HepG2 (cell line): ENCODE data around the gene MLX. TPM values are rescaled to one million over a fixed set of nuclear protein-coding genes. Genes with fewer than 3 reads are reported as not detected.
A peak's percentile ranks its signal among the peaks of the same experiment; 100 is the strongest.

Experiments used
- FOXC1 ChIP-seq: sonication (generic); formaldehyde crosslinking; IDR thresholded peaks from 2 replicates; pipeline ENCODE4 v1.8.0; 2022; ENCODE audit warnings: mild to moderate bottlenecking, missing genetic modification reagents, borderline replicate concordance
- IKZF4 ChIP-seq: sonication (generic); formaldehyde crosslinking; IDR thresholded peaks from 2 replicates; pipeline ENCODE4 v1.5.1; 2020; ENCODE audit warnings: borderline replicate concordance, mild to moderate bottlenecking, low read depth, missing genetic modification reagents; ENCODE audit errors: not compliant biosample characterization
- KLF13 ChIP-seq: sonication (generic); formaldehyde crosslinking; IDR thresholded peaks from 2 replicates; pipeline ENCODE4 v1.4.0; 2020; ENCODE audit warnings: mild to moderate bottlenecking, missing genetic modification reagents
- MTF2 ChIP-seq: sonication (generic); formaldehyde crosslinking; IDR thresholded peaks from 2 replicates; pipeline ENCODE4 v1.5.0; 2020; ENCODE audit warnings: missing genetic modification reagents, borderline replicate concordance
- MYC ChIP-seq: sonication (generic); formaldehyde crosslinking; IDR thresholded peaks from 2 replicates; pipeline ENCODE4 v1.9.0; 2021; ENCODE audit warnings: missing genetic modification reagents, borderline replicate concordance
- PAF1 ChIP-seq: IDR thresholded peaks from 2 replicates; pipeline ENCODE4 v1.6.1; 2016; ENCODE audit warnings: missing genetic modification reagents, missing compliant biosample characterization
- RARG ChIP-seq: sonication (generic); formaldehyde crosslinking; IDR thresholded peaks from 2 replicates; pipeline ENCODE4 v1.4.0; 2020; ENCODE audit warnings: low read depth, mild to moderate bottlenecking, missing genetic modification reagents
- RBFOX2 ChIP-seq: fragments of 200-400 bp; formaldehyde crosslinking; IDR thresholded peaks from 2 replicates; pipeline ENCODE4 v1.6.1; 2017; ENCODE audit warnings: low read depth, mild to moderate bottlenecking, low read length
- SIN3B ChIP-seq: fragments of 150-350 bp; IDR thresholded peaks from 2 replicates; pipeline ENCODE4 v1.6.1; 2014; ENCODE audit warnings: low read length
- TCF7L2 ChIP-seq: IDR thresholded peaks from 2 replicates; pipeline ENCODE4 v1.6.1; 2011; ENCODE audit warnings: mild to moderate bottlenecking, low read depth, low read length, moderate library complexity
- TSC22D2 ChIP-seq: sonication (generic); formaldehyde crosslinking; IDR thresholded peaks from 2 replicates; pipeline ENCODE4 v1.5.1; 2020; ENCODE audit warnings: missing genetic modification reagents, mild to moderate bottlenecking, borderline replicate concordance
- ZBTB20 ChIP-seq: sonication (generic); formaldehyde crosslinking; IDR thresholded peaks from 2 replicates; pipeline ENCODE4 v1.8.1; 2023; ENCODE audit warnings: missing genetic modification reagents, low read depth, mild to moderate bottlenecking, borderline replicate concordance
- ZNF660 ChIP-seq: sonication (generic); formaldehyde crosslinking; IDR thresholded peaks from 2 replicates; pipeline ENCODE4 v1.5.1; 2020; ENCODE audit warnings: mild to moderate bottlenecking, low read depth, missing genetic modification reagents, borderline replicate concordance
- ZNF780A ChIP-seq: sonication (generic); formaldehyde crosslinking; IDR thresholded peaks from 2 replicates; pipeline ENCODE4 v1.8.0; 2022; ENCODE audit warnings: mild to moderate bottlenecking, missing genetic modification reagents, moderate library complexity
- ZNF790 ChIP-seq: sonication (generic); formaldehyde crosslinking; IDR thresholded peaks from 2 replicates; pipeline ENCODE4 v1.8.0; 2022; ENCODE audit warnings: missing genetic modification reagents, mild to moderate bottlenecking, borderline replicate concordance
- polyA plus RNA-seq, 8 experiments: library from polyadenylated mRNA; depleted of rRNA in 3 of 8; stranded (reverse) in 7 of 8; unstranded in 1 of 8; fragments of >200 nt; fragmentation: Illumina TruSeq in 4 of 8; extraction: Trizol in 4 of 8; gene quantifications; 2 replicates each; pipeline versions ENCODE4 v1.2.1 to v1.2.3, GENCODE V29; 2011 to 2016; ENCODE audit warnings: low read depth in 4 of 8, missing spikeins in 1 of 8, mixed read lengths in 1 of 8; ENCODE audit not compliant: insufficient read depth in 1 of 8
- total RNA-seq, 5 experiments: library from RNA; depleted of rRNA; stranded (reverse); fragments of >200 nt; fragmentation: Illumina TruSeq; extraction: Trizol; gene quantifications; 2 replicates each; pipeline ENCODE4 v1.2.3, GENCODE V29; 2016; ENCODE audit warnings: low read depth in 1 of 5
- TF ChIP-seq, protein P1 (sequence below): sonication (generic); formaldehyde crosslinking; IDR thresholded peaks from 2 replicates; pipeline ENCODE4 v1.5.1; 2020; ENCODE audit warnings: mild to moderate bottlenecking, missing genetic modification reagents, borderline replicate concordance
- TF ChIP-seq, protein P2 (sequence below): sonication (generic); formaldehyde crosslinking; IDR thresholded peaks from 2 replicates; pipeline ENCODE4 v1.4.0; 2020; ENCODE audit warnings: missing genetic modification reagents
- TF ChIP-seq, protein P3 (sequence below): sonication (generic); formaldehyde crosslinking; IDR thresholded peaks from 2 replicates; pipeline ENCODE4 v1.4.0; 2020; ENCODE audit warnings: missing genetic modification reagents
- TF ChIP-seq, protein P4 (sequence below): sonication (generic); formaldehyde crosslinking; conservative IDR thresholded peaks from 2 replicates; pipeline ENCODE4 v1.4.0; 2020; ENCODE audit warnings: missing genetic modification reagents
- TF ChIP-seq, protein P5 (sequence below): sonication (generic); formaldehyde crosslinking; IDR thresholded peaks from 2 replicates; pipeline ENCODE4 v1.4.0; 2020; ENCODE audit warnings: missing genetic modification reagents; ENCODE audit errors: not compliant biosample characterization

Gene MLX
- total and polyA plus RNA-seq, 2 of the 13 experiments (the other 11 are each of a cell fraction or from before 2014, with no cell fraction given) = 38.9 to 74.4 TPM

DNA sequence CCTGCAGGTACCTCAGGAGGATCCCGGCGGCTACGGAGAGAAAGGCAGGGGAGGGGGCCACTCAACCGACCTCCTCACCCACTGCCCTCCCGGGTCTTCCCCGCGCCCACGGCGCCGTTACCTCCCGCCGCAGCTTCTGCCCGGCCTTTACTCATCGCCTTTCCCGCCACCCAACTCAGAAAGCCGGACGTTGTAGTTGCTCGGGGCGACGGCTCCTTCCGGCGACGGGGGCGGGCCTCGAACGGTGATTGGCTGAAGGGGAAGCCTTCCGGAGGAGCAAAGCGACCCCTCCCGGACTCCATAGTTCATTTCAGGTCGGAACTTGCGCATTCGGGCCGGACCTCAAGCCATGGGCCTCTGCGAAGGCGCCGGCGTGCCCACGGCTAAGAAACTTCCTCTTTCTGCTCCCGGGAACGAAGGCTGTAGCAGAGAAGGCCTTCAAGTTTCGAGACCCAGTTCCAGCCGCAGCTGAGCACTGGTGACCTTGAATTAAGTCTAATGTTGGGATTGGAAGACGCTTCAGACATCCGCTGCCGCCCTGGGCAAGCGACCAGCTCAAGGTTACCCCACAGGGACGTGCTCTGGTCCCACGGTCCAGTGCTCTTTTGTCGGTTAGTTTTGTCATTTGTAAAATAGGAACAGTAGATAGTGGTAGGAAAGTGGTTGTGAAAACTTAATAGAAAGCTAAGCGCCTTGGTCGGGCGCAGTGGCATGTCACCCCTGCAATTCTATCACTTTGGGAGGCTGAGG is 10.8 kb downstream of the MLX start, which contains the start of gene PSMC3IP (continued):
- TF ChIP-seq ZNF790 (CRISPR knock-in tag) (peak; percentile 80; the same call in 1 of the 2 replicates), KLF13 (CRISPR knock-in tag) (no peak; the same call in 1 of the 2 replicates), RARG (no peak), SIN3B (peak; percentile 98), TCF7L2 (no peak), ZNF660 (CRISPR knock-in tag) (no peak), MTF2 (CRISPR knock-in tag) (peak; percentile 64; the same call in 1 of the 2 replicates), RBFOX2 (peak; percentile 89), ZBTB20 (peak; percentile 45; the same call in 1 of the 2 replicates), PAF1 (no peak), ZNF780A (CRISPR knock-in tag) (no peak), IKZF4 (CRISPR knock-in tag) (peak; percentile 73), TSC22D2 (CRISPR knock-in tag) (peak; percentile 16; the same call in 1 of the 2 replicates), FOXC1 (CRISPR knock-in tag) (peak; percentile 78), MYC (CRISPR knock-in tag) (peak; percentile 78)
- TF ChIP-seq, protein P1, sequence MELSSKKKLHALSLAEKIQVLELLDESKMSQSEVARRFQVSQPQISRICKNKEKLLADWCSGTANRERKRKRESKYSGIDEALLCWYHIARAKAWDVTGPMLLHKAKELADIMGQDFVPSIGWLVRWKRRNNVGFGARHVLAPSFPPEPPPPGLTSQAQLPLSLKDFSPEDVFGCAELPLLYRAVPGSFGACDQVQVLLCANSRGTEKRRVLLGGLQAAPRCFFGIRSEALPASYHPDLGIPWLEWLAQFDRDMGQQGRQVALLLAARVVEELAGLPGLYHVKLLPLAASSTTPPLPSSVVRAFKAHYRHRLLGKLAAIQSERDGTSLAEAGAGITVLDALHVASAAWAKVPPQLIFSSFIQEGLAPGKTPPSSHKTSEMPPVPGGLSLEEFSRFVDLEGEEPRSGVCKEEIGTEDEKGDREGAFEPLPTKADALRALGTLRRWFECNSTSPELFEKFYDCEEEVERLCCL = peak; percentile 19; the same call in 1 of the 2 replicates
- TF ChIP-seq, protein P2, sequence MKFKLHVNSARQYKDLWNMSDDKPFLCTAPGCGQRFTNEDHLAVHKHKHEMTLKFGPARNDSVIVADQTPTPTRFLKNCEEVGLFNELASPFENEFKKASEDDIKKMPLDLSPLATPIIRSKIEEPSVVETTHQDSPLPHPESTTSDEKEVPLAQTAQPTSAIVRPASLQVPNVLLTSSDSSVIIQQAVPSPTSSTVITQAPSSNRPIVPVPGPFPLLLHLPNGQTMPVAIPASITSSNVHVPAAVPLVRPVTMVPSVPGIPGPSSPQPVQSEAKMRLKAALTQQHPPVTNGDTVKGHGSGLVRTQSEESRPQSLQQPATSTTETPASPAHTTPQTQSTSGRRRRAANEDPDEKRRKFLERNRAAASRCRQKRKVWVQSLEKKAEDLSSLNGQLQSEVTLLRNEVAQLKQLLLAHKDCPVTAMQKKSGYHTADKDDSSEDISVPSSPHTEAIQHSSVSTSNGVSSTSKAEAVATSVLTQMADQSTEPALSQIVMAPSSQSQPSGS (CRISPR knock-in tag) = peak; percentile 62
- TF ChIP-seq, protein P3, sequence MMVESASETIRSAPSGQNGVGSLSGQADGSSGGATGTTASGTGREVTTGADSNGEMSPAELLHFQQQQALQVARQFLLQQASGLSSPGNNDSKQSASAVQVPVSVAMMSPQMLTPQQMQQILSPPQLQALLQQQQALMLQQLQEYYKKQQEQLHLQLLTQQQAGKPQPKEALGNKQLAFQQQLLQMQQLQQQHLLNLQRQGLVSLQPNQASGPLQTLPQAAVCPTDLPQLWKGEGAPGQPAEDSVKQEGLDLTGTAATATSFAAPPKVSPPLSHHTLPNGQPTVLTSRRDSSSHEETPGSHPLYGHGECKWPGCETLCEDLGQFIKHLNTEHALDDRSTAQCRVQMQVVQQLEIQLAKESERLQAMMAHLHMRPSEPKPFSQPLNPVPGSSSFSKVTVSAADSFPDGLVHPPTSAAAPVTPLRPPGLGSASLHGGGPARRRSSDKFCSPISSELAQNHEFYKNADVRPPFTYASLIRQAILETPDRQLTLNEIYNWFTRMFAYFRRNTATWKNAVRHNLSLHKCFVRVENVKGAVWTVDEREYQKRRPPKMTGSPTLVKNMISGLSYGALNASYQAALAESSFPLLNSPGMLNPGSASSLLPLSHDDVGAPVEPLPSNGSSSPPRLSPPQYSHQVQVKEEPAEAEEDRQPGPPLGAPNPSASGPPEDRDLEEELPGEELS = no peak
- TF ChIP-seq, protein P4, sequence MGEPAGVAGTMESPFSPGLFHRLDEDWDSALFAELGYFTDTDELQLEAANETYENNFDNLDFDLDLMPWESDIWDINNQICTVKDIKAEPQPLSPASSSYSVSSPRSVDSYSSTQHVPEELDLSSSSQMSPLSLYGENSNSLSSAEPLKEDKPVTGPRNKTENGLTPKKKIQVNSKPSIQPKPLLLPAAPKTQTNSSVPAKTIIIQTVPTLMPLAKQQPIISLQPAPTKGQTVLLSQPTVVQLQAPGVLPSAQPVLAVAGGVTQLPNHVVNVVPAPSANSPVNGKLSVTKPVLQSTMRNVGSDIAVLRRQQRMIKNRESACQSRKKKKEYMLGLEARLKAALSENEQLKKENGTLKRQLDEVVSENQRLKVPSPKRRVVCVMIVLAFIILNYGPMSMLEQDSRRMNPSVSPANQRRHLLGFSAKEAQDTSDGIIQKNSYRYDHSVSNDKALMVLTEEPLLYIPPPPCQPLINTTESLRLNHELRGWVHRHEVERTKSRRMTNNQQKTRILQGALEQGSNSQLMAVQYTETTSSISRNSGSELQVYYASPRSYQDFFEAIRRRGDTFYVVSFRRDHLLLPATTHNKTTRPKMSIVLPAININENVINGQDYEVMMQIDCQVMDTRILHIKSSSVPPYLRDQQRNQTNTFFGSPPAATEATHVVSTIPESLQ = peak; percentile 95
- TF ChIP-seq, protein P5, sequence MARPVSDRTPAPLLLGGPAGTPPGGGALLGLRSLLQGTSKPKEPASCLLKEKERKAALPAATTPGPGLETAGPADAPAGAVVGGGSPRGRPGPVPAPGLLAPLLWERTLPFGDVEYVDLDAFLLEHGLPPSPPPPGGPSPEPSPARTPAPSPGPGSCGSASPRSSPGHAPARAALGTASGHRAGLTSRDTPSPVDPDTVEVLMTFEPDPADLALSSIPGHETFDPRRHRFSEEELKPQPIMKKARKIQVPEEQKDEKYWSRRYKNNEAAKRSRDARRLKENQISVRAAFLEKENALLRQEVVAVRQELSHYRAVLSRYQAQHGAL (CRISPR knock-in tag) = peak; percentile 82
